Cardiac fibroblast (primary cell): ENCODE results near the gene PCNX2.

Source experiments
- DNase-seq, 2 donors: peaks; one replicate each; pipeline versions ENCODE4 v3.0.0 to v3.0.0-alpha.2; 2010; ENCODE audit warnings: low read depth in 2 of 2
- H3K4me3 ChIP-seq, 2 donors: replicated peaks in 1 of 2; 1 replicate in 1 of 2; 2 replicates in 1 of 2; pipeline ENCODE4 v1.5.1; 2011; ENCODE audit warnings: low read depth in 2 of 2, low read length in 2 of 2, mild to moderate bottlenecking in 2 of 2, moderate library complexity in 1 of 2
- TF ChIP-seq, protein P1 (sequence below): IDR thresholded peaks from one replicate; pipeline ENCODE4 v1.5.1; 2011; ENCODE audit warnings: low read depth, mild to moderate bottlenecking, low read length, inconsistent platforms

The PCNX2 gene

GRCh38 chr1:233327651-233328141, 32.2 kb upstream of the PCNX2 start, which contains the start of gene MAP3K21:
TSS of gene MAP3K21 (plus strand) at chr1:233327724. CDS start at chr1:233328029, 305 bp downstream.
- DNase-seq: no peak
- TF ChIP-seq, protein P1, sequence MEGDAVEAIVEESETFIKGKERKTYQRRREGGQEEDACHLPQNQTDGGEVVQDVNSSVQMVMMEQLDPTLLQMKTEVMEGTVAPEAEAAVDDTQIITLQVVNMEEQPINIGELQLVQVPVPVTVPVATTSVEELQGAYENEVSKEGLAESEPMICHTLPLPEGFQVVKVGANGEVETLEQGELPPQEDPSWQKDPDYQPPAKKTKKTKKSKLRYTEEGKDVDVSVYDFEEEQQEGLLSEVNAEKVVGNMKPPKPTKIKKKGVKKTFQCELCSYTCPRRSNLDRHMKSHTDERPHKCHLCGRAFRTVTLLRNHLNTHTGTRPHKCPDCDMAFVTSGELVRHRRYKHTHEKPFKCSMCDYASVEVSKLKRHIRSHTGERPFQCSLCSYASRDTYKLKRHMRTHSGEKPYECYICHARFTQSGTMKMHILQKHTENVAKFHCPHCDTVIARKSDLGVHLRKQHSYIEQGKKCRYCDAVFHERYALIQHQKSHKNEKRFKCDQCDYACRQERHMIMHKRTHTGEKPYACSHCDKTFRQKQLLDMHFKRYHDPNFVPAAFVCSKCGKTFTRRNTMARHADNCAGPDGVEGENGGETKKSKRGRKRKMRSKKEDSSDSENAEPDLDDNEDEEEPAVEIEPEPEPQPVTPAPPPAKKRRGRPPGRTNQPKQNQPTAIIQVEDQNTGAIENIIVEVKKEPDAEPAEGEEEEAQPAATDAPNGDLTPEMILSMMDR: no peak
- peak within 1 kb of the TSS; percentile 27 to 49 for H3K4me3 ChIP-seq

DNA sequence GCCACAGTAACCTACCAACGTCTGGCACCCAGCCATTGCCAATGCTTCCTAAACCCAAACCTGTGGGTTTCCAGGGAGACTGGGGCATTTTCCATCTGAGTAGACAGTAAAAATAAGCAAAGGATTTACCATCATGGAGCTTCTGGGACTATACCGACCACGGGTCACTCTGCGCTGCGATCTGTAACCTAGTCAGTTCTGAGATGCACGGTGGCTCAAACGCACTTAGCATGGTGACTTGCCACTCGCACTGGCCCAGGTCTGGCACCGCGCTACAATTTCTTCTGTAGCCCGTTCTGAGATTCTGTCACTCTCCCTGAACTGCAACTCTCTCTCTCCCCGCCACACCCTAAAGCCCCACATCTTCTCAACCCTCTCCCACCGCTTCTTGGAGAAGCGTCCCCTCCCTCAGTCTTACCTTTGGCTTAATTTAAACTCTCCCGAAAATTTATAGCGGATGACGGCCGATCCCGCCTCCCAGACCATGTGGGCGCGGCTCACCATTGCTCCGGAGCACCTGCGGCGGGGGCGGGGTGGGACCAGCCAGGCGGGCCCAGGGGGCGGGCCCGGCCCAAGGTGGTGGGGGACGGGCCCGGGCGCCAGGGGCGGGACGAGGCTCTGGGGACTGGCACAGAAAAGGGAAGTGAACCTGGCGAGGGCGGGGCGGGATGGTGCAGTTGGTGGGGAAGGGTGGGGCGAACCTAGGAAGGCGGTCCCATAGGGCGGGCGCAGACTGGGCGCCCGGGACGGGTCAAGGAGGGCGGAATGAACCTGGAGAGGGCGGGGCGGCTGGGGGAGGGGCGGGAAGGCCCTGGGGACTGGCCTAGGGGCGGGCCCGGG, 31.5 kb upstream of the PCNX2 start:
- TF ChIP-seq, protein P1: no peak
- peak in 1 of 2 donors; percentile 13 for DNase-seq
- peak overlapping the region in 1 of 2 donors; percentile 18 for H3K4me3 ChIP-seq

DNA sequence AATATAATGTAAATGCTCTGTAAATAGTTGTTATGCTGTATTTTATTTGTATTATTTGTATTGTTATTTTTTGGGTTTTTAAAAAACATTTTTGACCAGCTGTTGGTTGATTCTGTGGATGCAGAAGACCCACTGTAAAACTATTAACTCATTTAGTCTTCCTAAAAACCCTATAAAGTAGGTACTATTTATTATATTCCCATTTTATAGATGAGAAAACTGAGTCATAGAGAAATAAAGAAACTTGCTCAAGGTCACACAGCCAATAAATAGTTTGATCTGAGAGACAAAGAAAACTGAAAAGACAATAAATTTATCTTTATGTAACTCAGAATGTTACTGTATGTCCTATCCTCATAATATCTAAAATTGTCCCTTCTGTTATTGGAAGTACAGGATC, 30.8 kb upstream of the PCNX2 start:
- H3K4me3 ChIP-seq: no peak overlapping the region
- TF ChIP-seq, protein P1: no peak
- no peak for DNase-seq

DNA sequence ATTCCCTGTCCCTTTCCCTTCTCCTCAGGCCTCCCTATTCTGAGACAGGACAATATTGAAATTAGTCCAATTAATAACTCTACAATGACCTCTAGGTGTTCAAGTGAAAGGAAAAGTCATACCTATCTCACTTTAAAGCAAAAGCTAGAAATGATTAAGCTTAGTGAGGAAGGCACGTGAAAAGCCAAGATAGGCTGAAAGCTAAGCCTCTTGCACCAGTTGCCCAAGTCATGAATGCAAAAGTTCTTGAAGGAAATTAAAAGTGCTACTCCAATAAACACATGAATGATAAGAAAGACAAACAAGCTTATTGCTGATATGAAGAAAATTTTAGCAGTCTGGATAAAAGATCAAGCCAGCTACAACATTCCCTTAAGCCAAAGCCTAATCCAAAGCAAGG, 28.2 kb upstream of the PCNX2 start:
- no peak for DNase-seq
- TF ChIP-seq, protein P1: no peak
- no peak overlapping the region for H3K4me3 ChIP-seq

- no peak overlapping the region for H3K4me3 ChIP-seq
- TF ChIP-seq, protein P1: no peak
- no peak for DNase-seq
Observed at GRCh38 chr1:233320023-233320422, 24.5 kb upstream of the PCNX2 start.

DNA sequence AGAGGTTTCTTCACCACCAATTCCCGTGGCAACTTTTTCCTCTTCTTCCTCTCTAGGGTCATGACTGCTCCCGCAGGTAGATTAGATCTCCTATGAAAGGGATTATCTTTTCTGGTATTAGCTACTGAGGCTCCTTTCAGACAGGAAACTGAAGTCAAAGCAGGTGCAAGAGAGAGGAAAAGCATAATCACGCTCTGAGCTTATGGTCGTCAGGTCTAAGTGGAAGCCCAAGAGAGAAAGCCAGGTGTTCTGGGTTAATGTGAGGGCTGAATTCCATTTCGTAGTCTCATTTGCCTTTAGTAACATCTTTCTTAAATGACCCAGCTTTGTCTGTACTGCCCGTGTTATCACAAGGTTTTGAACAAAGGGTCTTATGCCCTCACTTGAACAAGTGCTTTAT, 23.7 kb upstream of the PCNX2 start:
- no peak overlapping the region for H3K4me3 ChIP-seq
- TF ChIP-seq, protein P1: no peak
- no peak for DNase-seq

GRCh38 chr1:233316473-233316872, 20.9 kb upstream of the PCNX2 start:
- DNase-seq: no peak
- TF ChIP-seq, protein P1: no peak
- no peak overlapping the region for H3K4me3 ChIP-seq
